GM12872 (cell line): ENCODE measurements around the gene KPNA1.

Source experiments
- CTCF ChIP-seq: IDR thresholded peaks from 3 replicates; pipeline ENCODE4 v1.5.1; 2011; ENCODE audit warnings: low read depth, mild to moderate bottlenecking, low read length, moderate library complexity; ENCODE audit not compliant: insufficient read depth

KPNA1 gene

GRCh38 chr3:122519693-122520092 lies 5.0 kb upstream of the KPNA1 start:
- TF ChIP-seq CTCF, result no peak

- TF ChIP-seq CTCF, result no peak
These were observed 2.2 kb upstream of the KPNA1 start for GRCh38 chr3:122516846-122517360.

DNA sequence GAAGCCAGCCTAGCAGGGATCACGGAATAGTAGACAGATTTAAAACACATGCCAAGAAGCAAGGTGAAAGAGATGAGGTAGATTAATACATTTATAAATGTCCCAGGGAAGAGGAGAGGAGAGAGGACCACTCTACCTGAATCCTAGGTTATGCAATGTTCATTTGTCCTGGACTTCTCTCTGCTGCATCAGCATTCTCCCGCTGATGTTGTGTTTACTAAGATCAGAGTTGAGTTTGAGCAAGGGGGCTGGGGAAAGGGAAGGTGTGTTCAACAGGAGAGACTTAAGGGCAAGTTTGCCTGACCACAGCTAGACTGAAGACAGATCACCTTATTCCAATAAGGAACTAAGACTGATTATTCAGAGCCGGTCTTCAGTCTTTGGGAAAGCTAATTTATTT lies 1.1 kb upstream of the KPNA1 start:
- no peak for TF ChIP-seq CTCF

DNA sequence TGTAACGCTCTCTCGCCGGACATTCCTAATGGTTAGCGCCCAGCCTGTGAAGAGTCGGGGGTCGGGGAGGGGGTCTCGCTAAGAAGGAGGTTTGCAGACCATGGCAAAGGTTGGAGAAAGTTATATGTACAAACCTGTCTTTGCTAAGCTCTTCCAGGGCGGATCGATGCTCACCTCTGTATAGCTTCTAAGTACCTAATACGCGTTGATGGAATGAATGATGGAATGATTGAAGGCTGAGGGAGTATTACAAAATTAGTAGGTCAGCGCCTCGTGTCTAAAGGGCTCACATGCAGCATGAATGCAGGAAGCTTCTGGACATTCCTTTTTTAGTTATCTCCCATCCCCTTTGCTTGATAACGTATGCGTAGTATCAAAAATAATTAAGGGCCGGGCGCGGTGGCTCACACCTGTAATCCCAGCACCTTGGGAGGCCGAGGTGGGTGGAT lies 305 bp upstream of the KPNA1 start:
- TF ChIP-seq CTCF, result no peak

DNA sequence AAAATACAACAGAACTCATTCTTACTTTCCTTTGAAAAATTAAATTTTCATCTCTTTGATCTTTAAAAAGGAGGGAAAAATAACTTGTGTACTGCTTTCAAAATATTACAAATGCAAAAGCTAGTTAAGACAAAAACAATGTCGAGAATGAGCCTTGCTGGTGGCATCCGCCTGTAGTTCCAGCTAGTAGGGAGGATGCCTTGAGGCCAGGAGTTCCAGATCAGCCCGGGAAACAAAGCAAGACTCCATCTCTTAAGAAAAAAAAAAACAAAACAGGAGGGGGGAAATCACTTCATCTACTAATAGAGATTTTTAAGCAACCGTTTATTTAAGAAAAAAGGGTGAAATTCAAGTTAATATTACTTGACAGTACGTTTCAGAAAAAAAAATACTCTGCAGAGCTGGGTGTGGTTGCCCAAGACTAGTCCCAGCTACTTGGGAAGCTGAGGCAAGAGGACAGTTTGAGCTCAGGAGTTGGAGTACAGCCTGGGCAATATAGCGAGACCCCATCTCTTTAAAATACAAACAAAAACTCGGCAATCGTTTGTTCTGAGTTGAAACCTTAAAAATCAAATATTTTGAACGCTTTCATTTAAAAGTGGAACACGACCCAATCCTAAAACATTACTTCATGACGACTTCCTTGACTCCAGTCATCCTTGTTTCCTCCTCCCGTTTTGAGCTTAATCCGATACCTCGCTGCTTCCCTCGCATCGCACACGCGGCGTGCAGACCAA lies 1.2 kb downstream of the KPNA1 start:
- no peak for TF ChIP-seq CTCF

DNA sequence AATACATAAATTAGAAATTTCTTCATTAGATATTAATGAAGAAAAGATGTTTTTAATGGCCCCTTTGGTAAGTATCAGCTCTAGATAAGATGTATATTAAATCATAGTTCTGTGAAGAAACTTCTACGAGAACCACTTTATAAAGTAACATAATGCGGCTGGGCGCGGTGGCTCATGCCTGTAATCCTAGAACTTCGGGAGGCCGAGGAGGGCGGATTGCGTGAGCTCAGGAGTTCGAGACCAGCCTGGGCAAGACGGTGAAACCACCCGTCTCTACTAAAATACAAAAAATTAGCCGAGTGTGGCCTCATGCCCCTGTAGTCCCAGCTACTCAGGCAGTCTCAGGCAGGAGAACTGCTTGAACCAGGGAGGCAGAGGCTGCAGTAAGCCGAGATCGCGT lies 2.5 kb downstream of the KPNA1 start:
- no peak for TF ChIP-seq CTCF

- no peak for TF ChIP-seq CTCF
These were observed 3.7 kb downstream of the KPNA1 start for GRCh38 chr3:122510878-122511535.
